ENCODE data around the gene ILF2. TPM values are rescaled to one million over a fixed set of nuclear protein-coding genes. Genes with fewer than 3 reads are reported as not detected.

Gene ILF2
- total and polyA plus RNA-seq, 2 of the 13 experiments (the other 11 are each of a cell fraction or from before 2014, with no cell fraction given): 292 to 366 TPM

DNA sequence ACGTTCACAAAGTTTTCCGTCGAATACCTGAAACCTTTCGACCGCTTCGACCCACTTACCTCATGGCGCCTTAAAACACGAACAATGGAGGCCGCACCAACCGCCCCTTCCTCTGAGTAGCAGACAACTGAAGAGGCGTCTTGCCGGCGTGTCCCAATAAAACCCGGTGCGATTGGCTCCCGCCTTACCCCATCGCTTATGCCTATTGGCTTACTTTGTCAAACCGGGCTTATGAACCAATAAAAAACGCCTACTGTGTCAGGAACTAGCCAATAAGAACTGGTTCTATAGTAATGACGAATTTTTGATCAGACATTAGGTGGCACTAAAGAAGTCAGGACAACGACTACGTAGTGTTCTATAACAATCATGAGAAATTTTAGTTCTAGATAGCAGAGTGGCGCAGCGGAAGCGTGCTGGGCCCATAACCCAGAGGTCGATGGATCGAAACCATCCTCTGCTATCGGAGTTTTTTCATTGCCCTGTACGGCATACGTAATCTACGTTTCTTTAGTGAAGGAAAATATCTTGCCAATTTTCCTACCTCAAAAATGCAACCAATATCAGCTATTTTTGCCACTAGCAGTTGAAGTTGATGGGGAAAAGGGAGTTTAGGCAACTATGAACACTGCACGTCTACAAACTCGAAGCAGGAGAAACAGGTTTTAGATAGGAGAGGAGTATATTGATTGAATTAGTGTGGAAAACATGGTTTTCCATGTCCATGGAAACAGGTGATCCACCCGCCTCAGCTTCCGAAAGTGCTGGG is at the start of gene ILF2 (continued):
- TF ChIP-seq CHD4 (IDR thresholded peaks at IDR 0.05; ENCODE audit: borderline replicate concordance, low read length): peak; percentile 48; the same call in 1 of the 2 replicates
- no peak for TF ChIP-seq ZSCAN21 (CRISPR knock-in tag; IDR thresholded peaks at IDR 0.05; ENCODE audit: borderline replicate concordance)
- TF ChIP-seq, protein P1, sequence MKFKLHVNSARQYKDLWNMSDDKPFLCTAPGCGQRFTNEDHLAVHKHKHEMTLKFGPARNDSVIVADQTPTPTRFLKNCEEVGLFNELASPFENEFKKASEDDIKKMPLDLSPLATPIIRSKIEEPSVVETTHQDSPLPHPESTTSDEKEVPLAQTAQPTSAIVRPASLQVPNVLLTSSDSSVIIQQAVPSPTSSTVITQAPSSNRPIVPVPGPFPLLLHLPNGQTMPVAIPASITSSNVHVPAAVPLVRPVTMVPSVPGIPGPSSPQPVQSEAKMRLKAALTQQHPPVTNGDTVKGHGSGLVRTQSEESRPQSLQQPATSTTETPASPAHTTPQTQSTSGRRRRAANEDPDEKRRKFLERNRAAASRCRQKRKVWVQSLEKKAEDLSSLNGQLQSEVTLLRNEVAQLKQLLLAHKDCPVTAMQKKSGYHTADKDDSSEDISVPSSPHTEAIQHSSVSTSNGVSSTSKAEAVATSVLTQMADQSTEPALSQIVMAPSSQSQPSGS (CRISPR knock-in tag; IDR thresholded peaks at IDR 0.05): peak; percentile 79
- TF ChIP-seq, protein P2, sequence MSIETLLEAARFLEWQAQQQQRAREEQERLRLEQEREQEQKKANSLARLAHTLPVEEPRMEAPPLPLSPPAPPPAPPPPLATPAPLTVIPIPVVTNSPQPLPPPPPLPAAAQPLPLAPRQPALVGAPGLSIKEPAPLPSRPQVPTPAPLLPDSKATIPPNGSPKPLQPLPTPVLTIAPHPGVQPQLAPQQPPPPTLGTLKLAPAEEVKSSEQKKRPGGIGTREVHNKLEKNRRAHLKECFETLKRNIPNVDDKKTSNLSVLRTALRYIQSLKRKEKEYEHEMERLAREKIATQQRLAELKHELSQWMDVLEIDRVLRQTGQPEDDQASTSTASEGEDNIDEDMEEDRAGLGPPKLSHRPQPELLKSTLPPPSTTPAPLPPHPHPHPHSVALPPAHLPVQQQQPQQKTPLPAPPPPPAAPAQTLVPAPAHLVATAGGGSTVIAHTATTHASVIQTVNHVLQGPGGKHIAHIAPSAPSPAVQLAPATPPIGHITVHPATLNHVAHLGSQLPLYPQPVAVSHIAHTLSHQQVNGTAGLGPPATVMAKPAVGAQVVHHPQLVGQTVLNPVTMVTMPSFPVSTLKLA (IDR thresholded peaks at IDR 0.05): no peak
- TF ChIP-seq ZNF30 (CRISPR knock-in tag; IDR thresholded peaks at IDR 0.05): no peak
- TF ChIP-seq HOXA3 (CRISPR knock-in tag; IDR thresholded peaks at IDR 0.05): peak; percentile 77
- TF ChIP-seq NFYB (CRISPR knock-in tag; IDR thresholded peaks at IDR 0.05): peak; percentile 96
- no peak for TF ChIP-seq ZSCAN22 (CRISPR knock-in tag; IDR thresholded peaks at IDR 0.05)
- TF ChIP-seq ZNF382 (CRISPR knock-in tag; IDR thresholded peaks at IDR 0.05; ENCODE audit: borderline replicate concordance): no peak
- TF ChIP-seq HIVEP1 (CRISPR knock-in tag; IDR thresholded peaks at IDR 0.05): no peak
- peak; percentile 46; the same call in 1 of the 2 replicates for TF ChIP-seq KDM5B (CRISPR knock-in tag; IDR thresholded peaks at IDR 0.05; ENCODE audit: borderline replicate concordance)
- no peak for TF ChIP-seq RBM39 (IDR thresholded peaks at IDR 0.05; ENCODE audit: low read depth, low read length, poor library complexity, severe bottlenecking)
- TF ChIP-seq DMAP1 (CRISPR knock-in tag; IDR thresholded peaks at IDR 0.05): peak; percentile 94
- TF ChIP-seq ELF1 (CRISPR knock-in tag; IDR thresholded peaks at IDR 0.05): no peak
- peak; percentile 91 for TF ChIP-seq MYC (CRISPR knock-in tag; IDR thresholded peaks at IDR 0.05; ENCODE audit: borderline replicate concordance)
- peak; percentile 64; the same call in 1 of the 2 replicates for TF ChIP-seq SMYD3 (CRISPR knock-in tag; IDR thresholded peaks at IDR 0.05)
- TF ChIP-seq ZNF883 (CRISPR knock-in tag; IDR thresholded peaks at IDR 0.05; ENCODE audit: not compliant biosample characterization): peak; percentile 26
- TF ChIP-seq, protein P3, sequence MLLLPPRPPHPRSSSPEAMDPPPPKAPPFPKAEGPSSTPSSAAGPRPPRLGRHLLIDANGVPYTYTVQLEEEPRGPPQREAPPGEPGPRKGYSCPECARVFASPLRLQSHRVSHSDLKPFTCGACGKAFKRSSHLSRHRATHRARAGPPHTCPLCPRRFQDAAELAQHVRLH (CRISPR knock-in tag; IDR thresholded peaks at IDR 0.05; ENCODE audit: borderline replicate concordance, low read depth): peak; percentile 78; the same call in 1 of the 2 replicates
- TF ChIP-seq ZNF75D (CRISPR knock-in tag; IDR thresholded peaks at IDR 0.05; ENCODE audit: borderline replicate concordance): 0 out of 2 replicates have a peak, but pooled peaks have one; percentile 38
- TF ChIP-seq ZNF430 (CRISPR knock-in tag; IDR thresholded peaks at IDR 0.05): peak; percentile 11; the same call in 1 of the 2 replicates
- no peak for TF ChIP-seq WIZ (CRISPR knock-in tag; IDR thresholded peaks at IDR 0.05)
